ENCODE measurements around the gene THOC6.
"Not testable (repeated sequence)": the region's sequence is repeated elsewhere in the genome, so short reads cannot be mapped to it uniquely, and the experiment has no call there.

THOC6 gene

DNA sequence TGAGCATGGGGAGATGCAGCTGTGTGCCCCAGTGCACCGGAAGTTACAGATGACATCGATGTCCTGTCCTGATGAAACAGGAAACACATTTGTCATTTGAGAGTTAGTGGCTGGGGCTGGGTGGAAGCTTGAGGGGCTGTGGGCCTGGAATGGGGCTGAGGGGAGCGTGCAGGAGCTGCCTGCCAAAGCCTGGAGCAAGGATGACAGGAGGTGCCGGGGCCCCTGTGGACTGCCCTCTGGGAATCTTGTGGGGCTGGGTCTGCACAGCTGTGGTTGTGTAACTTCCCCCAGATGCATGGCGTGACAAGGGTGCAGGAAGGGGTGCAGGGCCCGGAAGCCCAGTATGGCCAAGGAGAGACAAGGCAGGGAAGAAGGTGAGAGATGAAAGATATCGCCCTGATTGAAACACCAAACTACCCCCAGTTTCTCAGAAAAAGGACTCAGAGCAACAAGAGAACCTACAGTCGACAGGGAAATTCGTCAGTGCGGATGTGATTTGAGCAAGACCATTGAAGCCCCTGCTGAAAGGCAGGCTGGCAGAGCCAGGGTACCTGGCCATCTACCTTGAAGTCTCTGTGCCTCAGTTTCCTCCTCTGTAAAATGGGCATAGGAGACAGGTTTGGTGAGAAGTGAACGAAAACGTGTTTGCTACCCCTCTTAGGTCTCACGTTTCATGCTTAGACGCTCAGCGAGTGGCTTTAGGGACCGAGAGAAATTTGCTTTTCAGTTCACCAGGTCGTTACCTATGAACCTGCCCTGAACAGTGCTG is 31.3 kb downstream of the THOC6 start:
- DNase-seq (ENCODE audit: low spot score): no peak

DNA sequence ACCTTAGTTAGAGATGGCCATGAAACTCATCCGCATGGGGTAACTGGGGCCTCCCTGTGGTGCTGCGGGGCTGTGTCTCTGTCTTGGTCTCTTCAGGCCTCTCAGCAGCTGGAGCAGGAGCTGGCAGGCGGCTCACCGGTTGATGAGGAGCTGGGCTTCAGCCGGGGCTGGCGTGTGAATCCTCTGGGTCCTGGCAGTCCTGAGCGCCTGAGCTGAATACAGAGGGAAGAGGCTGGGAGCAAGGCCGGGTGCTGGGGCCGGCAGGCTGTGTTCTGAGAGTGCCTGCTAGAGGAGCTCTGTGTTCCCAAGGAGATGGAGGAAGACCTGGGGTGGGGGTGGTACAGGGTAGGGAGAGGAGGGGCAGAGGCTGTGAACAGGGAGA is 31.9 kb downstream of the THOC6 start:
- not testable (repeated sequence) for DNase-seq (ENCODE audit: low spot score)

DNA sequence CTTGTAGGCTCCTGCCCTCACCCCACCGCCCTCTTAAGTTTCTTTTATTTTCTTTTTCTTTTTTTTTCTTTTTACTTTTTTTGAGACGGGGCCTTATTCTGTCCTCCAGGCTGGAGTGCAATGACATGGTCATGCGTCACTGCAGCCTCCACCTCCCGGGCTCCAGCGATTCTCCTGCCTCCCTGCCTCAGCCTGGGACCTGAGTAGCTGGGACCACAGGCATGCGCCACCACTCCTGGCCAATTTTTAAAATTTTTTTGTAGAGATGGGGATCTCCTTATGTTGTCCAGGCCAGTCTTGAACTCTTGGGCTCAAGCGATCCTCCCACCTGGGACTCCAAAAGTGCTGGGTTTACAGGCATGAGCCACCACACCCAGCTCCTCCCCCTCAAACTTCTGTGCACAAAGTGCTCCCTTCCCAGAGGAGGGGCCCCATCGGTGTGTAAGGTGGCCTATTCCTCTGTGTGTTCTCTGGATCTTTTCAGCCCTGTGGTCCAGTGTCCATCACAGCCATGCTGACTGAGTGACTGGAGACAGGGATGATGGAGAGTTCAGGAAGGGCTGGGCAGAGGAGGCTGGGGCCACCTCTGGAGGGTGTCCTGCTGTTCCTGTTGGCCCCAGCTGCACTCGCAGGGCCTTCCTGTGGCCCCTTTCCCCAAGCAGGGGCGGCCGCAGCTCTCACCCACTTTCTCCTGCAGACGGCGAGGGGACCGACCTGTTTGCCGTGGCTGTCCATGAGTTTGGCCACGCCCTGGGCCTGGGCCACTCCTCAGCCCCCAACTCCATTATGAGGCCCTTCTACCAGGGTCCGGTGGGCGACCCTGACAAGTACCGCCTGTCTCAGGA is 32.7 kb downstream of the THOC6 start:
- no peak for DNase-seq (ENCODE audit: low spot score)

DNA sequence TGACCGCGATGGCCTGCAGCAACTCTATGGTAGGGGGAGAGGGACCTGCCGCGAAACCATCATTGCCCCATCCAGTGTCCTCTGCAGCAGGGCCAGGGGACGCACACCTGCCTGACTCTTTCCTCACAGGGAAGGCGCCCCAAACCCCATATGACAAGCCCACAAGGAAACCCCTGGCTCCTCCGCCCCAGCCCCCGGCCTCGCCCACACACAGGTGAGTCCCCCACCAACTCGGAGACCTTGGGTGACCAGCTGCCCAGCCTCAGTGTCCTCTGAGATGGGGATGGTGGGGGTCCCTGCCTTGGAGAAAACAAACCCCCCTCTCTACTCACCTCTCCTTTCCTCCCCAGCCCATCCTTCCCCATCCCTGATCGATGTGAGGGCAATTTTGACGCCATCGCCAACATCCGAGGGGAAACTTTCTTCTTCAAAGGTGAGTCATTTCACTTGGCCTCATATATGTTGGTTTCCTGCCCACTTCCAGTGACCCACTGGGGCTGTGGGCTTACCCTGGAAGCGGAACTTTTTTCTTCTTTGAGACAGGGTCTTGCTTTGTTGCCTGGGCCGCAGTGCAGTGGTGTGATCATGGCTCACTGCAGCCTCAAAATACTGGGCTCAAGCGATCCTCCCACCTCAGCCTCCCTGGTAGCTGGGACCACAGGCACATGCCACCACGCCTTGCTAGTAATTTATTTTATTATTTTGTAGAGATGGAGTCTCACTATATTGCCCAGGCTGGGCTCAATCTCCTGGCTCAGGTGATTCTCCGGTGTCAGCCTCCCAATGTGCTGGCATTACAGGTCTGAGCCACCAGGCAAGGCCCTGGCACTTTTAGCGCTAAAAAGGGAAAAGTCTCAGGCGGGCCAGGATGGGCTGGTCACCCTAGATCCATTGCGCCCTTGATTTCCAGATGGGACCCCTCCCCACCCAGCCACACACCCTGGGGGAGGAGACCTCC is 33.6 kb downstream of the THOC6 start:
- DNase-seq (ENCODE audit: low spot score): no peak

DNA sequence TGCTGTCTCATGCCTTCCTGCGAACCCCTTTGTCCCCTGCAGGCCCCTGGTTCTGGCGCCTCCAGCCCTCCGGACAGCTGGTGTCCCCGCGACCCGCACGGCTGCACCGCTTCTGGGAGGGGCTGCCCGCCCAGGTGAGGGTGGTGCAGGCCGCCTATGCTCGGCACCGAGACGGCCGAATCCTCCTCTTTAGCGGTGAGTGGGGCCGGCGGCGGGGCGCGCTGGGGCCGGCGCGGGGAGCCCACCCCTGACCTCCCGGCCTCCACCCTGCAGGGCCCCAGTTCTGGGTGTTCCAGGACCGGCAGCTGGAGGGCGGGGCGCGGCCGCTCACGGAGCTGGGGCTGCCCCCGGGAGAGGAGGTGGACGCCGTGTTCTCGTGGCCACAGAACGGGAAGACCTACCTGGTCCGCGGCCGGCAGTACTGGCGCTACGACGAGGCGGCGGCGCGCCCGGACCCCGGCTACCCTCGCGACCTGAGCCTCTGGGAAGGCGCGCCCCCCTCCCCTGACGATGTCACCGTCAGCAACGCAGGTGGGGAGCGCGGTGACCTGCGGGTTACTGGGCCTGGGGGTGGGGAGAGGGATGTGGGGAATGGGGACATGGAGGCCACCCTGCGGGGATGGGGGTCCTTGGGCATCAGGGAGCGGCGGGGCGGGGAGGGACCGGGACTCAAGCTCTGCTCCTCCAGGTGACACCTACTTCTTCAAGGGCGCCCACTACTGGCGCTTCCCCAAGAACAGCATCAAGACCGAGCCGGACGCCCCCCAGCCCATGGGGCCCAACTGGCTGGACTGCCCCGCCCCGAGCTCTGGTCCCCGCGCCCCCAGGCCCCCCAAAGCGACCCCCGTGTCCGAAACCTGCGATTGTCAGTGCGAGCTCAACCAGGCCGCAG is 34.5 kb downstream of the THOC6 start:
- DNase-seq (ENCODE audit: low spot score): peak; percentile 65

DNA sequence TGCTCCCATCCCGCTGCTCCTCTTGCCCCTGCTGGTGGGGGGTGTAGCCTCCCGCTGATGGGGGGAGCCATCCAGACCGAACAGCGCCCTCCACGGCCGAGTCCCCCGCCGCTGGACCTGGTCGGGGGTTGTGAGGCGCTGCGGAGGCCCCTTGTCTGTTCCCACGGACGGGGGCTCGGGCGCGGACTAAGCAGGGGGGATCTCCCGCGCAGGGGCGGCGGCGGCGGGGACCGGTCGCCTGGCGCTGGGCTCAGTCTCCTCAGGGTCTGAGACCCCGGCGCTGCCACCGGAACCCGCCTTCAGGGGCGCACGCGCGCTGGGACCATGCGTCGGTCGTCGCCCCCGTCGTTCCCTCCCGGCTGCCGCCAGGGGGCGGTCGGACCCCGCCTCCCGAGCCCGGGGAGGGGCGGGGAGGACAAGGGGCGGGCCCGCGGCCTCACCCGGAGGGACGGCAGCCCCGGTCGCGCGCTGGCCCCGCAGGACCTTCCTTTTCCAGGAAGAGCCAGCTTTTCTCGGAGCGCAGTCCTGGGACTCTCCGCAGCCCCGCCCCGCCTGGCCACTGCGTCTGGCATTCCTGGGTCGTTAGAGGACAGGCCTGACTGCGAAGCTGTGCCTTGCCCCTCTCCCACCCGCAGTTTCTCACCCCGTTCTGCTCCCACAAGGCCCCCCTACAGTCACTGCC is 35.3 kb downstream of the THOC6 start:
- peak; percentile 90 for DNase-seq (ENCODE audit: low spot score)

DNA sequence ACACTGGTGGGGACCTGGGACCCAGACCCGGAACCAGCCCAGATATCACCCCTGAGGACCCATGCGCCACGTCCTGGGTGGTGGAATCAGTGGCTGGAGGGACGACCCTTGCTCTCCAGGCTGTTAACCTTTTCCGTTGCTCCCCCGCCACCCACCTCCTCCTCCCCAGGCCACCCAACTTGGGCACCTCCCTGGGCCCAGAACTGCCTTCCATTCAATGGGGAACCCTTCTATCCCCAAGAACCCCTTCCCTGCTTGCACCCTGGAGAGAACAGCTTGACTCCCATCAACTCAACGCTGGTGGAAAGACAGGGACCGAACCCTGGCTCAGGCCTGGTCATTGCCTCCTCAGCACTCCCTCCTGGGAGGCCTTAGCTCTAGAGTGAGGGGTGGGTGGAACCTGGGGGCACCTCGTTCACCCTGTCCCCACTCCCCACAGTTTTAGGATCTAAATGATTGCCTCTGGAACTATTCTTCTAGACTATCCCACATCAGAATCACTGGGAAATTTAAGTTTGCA is 35.9 kb downstream of the THOC6 start:
- DNase-seq (ENCODE audit: low spot score): no peak

DNA sequence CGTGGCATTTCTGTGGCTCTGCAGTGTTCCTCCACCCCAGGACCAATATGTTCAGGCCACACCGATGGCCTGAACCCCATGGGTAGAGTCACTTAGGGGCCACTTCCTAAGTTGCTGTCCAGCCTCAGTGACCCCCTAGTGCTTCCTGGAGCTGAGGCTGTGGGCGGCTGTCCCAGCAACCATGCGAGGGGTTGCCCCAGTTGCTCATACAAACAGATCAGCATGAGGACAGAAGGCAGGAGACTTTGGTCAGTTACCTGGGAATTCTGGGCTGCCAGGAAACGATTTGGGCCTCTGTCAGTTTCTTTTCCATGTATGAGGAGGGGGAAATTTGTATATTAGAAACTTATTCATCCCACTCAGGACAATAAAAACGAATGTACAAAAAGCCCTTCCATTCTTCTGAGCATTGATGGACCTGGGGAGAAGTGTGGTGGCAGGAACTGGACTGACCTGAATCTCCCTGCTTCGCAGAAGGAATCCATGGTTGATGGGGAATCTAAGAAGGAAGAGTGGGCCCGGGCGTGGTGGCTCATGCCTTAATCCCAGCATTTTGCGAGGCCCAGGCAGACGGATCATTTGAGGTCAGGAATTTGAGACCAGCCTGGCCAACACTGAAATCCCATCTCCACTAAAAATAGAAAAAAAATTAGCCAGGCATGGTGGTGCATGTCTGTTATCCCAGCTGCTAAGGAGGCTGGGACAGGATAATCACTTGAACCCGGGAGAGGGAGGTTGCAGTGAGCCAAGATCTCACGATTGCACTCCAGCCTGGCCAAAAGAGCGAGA is 36.7 kb downstream of the THOC6 start:
- DNase-seq (ENCODE audit: low spot score): no peak

DNA sequence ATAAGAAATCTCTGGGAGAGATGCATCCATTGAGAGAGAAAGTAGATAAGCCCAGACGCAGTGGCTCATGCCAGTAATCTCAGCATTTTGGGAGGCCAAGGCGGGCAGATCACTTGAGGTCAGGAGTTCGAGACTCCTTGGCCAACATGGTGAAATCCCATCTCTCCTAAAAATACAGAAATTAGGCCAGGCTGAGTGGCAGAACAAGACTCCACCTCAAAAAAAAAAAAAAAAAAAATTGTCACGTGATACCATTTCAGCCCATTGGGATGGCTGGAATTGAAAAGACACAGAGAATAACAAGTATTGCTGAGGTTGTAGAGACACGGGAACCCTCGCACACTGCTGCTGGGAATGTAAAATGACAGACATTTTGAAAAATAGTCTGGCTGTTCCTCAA is 38.7 kb downstream of the THOC6 start:
- DNase-seq (ENCODE audit: low spot score): no peak

DNA sequence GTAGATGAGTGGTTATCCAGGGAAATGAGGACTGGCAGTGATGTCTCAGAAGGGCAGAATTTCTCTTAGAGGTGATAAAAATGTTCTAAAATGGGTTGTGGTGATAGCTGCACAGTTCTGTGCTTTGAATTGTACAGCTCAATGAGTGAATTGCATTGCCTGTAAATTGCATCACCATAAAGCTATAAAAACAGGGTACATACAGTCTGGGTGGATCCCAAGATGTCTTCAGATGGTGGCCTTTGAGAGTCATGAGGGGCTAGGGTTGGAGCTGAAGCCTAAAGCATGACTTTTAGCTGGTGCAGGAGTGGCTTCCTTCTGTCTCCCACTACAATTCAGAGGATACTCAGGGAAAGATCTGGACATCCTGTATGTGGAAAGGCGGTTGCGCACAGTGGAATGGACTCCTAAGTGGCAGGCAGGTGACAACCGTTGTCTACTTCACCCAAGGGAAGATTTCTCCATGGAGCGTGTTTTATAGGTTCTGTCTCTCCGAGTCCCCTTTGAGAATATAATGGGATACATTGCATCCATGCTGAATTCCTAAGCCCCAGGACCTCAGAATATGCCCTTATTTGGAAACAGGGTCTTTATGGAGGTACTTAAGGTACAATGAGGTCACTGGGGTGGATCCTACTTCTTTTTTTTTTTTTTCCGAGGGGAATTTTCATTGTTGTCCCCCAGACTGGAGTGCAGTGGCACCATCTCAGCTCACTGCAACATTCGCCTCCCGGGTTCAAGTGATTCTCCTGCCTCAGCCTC is 40.0 kb downstream of the THOC6 start:
- no peak for DNase-seq (ENCODE audit: low spot score)

DNA sequence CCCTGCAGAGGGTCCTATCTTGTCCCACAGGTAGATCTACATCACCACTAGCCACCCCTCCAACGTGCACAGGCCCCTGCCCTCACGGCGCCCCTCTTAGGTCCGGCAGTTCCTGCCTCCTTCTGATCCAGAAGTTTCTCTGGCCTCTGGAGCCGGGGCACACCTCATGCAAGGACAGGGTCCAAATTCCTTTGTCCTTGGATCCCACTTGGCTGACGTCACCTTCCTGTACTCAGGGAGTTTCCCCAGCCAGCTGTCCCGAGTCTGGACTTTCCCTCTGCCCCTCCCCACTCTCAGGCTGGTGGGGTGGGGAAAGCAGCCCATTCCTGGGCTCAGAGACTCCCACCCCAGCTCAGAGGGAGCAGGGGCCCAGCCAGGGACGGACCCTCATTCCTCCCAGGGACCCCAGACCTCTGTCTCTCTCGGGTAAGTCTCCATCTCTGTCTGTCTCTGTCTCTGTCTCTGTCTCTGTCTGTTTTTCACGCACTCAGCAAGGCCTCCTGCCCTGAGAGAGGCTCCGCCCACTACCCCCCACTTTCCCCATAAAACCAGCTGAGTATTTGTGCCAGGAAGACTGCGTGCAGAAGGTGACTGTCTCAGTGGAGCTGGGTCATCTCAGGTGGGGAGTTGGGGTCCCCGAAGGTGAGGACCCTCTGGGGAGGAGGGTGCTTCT is 41.4 kb downstream of the THOC6 start, which contains the start of gene IL32:
Gene IL32, plus strand, starts transcription at position 572 of the 673 bp plus-strand sequence. CDS start 172 bp downstream, outside the sequence.
- no peak for DNase-seq (ENCODE audit: low spot score)

DNA sequence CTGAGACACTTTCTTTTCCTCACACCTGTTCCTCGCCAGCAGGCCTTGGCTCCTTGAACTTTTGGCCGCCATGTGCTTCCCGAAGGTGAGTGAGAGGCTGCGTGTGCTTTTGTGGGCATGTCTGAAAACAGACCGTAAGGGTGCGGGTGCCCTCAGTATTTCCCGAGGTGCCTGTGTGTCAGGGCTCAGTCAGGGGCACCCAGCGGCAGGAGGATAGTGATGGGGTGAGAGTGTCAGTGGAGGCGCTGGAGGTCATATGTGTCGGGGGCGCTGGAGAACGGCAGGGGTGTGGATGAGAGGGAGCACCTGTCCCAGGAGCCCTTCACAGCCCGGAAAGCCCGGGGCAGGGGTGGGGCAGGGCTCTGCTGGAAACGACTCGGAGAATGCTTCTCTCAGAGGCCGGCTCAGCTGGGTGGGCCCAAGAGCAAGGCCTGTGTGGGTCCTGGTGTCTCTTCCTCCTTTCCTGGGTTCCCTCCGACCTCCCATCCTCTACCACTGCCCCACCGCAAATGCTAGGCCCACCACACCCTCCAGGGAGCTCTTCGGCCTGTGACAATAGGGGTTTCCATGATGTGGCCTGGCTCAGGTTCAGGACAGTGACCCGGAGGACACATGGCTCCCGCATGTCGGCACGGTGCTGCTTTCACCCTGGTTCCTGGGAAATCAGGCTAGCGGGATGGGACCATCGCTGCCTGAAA is 42.1 kb downstream of the THOC6 start:
- DNase-seq (ENCODE audit: low spot score): no peak

DNA sequence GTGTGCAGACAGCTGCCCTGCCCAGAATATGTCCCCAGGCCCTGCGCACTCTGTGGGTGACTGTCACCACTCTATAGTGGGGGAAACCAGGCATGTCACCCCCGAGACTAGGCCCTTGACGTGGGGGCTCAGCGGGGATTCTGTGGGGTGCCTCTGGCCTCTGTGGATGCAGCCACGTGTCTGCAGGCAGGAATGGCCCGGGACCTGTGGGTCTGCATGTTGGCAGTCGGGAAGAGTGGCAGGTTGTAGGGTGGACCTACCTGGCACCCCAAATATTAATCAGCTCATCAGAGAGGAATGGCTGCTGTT is 42.6 kb downstream of the THOC6 start:
- no peak for DNase-seq (ENCODE audit: low spot score)

DNA sequence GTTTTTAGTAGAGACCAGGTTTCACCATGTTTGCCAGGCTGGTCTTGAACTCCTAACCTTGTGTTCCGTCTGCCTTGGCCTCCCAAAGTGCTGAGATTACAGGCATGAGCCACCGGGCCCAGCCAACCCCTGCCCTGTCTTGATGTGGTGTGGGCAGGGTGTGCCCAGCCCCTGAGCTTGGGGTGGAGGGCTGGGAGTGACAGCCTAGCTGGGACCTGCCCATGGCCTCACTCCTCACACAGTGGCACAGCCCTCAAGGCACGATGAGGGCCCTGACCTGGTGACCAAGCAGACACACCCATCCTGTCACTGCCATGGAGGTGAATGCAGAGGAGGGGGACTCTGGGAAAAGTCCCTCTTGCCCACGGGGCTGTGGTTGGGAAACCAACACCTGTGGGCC is 44.7 kb downstream of the THOC6 start:
- DNase-seq (ENCODE audit: low spot score): no peak

DNA sequence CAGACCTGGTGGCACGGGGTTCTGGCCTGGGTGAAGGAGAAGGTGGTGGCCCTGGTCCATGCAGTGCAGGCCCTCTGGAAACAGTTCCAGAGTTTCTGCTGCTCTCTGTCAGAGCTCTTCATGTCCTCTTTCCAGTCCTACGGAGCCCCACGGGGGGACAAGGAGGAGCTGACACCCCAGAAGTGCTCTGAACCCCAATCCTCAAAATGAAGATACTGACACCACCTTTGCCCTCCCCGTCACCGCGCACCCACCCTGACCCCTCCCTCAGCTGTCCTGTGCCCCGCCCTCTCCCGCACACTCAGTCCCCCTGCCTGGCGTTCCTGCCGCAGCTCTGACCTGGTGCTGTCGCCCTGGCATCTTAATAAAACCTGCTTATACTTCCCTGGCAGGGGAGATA is 45.3 kb downstream of the THOC6 start:
- DNase-seq (ENCODE audit: low spot score): not testable (repeated sequence)

DNA sequence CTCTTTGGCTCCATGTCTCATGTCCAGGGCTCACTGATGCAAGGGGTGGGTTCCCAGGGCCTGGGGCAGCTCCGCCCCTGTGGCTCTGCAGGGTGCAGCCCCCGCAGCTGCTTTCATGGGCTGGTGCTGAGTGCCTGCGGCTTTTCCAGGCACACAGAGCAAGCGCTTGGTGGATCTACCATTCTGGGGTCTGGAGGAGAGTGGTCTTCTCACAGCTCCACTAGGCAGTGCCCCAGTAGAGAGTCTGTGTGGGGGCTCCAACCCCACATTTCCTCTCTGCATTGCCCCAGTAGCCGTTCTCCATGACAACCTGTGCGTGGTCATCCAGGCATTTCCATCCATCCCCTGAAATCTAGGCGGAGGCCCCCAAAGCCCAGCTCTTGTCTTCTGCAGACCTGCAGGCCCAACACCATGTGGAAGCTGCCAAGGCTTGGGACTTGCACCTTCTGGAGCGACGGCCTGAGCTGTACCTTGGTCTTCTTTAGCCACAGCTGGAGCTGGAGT is 46.8 kb downstream of the THOC6 start:
- DNase-seq (ENCODE audit: low spot score): no peak

DNA sequence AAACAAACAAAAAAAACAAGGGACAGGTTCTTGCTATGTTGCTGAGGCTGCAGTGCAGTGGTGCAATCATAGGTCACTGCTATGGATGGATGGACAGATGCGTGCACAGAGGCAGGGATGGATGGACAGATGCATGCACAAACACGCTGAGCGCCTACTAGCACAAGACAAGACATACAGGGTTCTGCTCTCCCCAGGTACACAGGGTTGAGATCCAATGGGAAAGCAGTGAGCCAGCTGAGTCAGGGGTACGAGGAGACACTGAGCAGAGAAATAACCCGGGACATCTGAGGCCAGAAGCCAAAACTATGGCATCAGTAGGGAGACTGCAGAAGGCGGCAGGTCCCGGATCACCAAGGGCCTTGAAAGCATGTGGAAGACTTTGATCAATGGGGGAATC is 47.8 kb downstream of the THOC6 start:
- DNase-seq (ENCODE audit: low spot score): no peak
